Measurements from ENCODE around the gene KCNJ14. TPM values are rescaled to one million over a fixed set of nuclear protein-coding genes. Genes with fewer than 3 reads are reported as not detected.

KCNJ14 gene
- total RNA-seq, 1 donor = 1.7 TPM

DNA sequence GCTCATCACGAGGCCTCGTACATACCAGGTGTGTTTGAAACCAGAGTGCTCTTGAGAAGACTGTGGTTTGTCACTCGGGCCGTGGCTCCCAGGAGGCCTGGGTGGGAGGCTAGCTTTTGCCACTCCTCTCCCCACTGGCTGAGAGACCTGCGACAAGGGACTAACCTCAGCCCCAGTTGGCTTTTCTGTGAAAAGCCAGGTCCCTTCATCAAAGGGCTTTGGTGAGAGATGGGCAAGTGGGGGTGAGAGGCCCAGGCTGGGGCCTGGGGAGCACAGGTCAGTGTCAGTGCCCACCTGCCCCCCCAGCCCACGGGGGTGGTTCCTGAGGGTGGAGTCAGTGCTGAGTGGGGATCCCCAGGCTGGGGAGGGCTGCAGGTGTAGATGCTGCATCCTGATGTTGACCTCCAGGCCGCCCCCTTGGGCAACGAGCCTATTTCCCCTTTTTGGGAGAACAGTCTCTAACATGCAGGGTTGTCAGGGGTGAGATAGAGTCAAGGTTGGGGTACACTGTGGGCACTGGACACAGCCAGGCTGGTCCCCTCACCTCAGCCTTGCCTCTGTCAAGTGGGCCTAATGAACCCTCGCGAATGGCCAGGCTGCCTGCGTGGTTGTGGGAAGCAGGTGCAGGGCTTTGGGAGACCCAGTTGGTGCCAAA lies 661 bp downstream of the KCNJ14 start:
- Histone ChIP-seq H3K9me3 (ENCODE audit: low read depth, low read length) (no peaks in the 10 kb centered on the region), H3K4me3 (ENCODE audit: low read length) (no peak overlapping the region), H3K4me1 (ENCODE audit: insufficient read depth, low read length) (no peaks in the 10 kb centered on the region), H3K27me3 (ENCODE audit: insufficient read depth, low read length) (no peaks in the 10 kb centered on the region)

DNA sequence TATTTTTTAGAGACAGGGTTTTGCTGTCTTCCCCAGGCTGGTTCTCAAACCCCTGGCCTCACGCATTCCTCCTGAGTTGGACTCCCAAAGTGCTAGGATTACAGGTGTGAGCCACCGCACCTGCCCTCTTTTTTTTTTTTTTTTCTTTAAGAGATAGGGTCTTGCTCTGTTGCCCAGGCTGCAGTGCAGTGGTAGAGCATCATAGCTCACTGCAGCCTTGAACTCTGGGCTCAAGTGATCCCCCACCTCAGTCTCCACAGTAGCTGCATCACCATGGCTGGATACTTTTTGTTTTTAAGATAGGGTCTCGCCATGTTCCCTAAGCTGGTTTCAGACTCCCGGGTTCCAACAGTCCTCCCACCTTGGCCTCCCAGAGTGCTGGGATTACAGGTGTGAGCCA lies 1.5 kb downstream of the KCNJ14 start:
- Histone ChIP-seq H3K4me1 (ENCODE audit: insufficient read depth, low read length) (no peaks in the 10 kb centered on the region), H3K4me3 (ENCODE audit: low read length) (no peak overlapping the region), H3K27me3 (ENCODE audit: insufficient read depth, low read length) (no peaks in the 10 kb centered on the region), H3K9me3 (ENCODE audit: low read depth, low read length) (no peaks in the 10 kb centered on the region)

GRCh38 chr19:48458016-48458415 lies 2.6 kb downstream of the KCNJ14 start:
- H3K27me3 ChIP-seq (ENCODE audit: insufficient read depth, low read length) = no peaks in the 10 kb centered on the region
- no peaks in the 10 kb centered on the region for H3K4me1 ChIP-seq (ENCODE audit: insufficient read depth, low read length)
- no peaks in the 10 kb centered on the region for H3K9me3 ChIP-seq (ENCODE audit: low read depth, low read length)
- no peak overlapping the region for H3K4me3 ChIP-seq (ENCODE audit: low read length)

- H3K27me3 ChIP-seq (ENCODE audit: insufficient read depth, low read length) = no peaks in the 10 kb centered on the region
- H3K9me3 ChIP-seq (ENCODE audit: low read depth, low read length) = no peaks in the 10 kb centered on the region
- no peaks in the 10 kb centered on the region for H3K4me1 ChIP-seq (ENCODE audit: insufficient read depth, low read length)
- H3K4me3 ChIP-seq (ENCODE audit: low read length) = no peak overlapping the region
These were observed 6.2 kb downstream of the KCNJ14 start for GRCh38 chr19:48461651-48461981.

DNA sequence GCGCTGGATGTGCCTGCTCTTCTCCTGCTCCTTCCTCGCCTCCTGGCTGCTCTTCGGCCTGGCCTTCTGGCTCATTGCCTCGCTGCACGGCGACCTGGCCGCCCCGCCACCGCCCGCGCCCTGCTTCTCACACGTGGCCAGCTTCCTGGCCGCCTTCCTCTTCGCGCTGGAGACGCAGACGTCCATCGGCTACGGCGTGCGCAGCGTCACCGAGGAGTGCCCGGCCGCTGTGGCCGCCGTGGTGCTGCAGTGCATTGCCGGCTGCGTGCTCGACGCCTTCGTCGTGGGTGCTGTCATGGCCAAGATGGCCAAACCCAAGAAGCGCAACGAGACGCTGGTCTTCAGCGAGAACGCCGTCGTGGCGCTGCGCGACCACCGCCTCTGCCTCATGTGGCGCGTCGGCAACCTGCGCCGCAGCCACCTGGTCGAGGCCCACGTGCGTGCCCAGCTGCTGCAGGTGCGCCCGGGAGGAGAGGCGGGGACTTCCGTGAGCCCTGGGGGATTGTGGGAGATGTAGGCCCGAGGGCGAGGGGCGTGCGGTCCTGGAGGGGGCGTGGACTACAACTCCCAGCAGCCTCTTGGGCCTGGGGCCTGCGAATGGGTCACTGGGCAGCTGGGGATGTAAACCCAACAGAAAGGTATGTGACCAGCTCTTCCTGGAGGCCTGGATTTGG lies 6.7 kb downstream of the KCNJ14 start:
- no peaks in the 10 kb centered on the region for H3K4me1 ChIP-seq (ENCODE audit: insufficient read depth, low read length)

DNA sequence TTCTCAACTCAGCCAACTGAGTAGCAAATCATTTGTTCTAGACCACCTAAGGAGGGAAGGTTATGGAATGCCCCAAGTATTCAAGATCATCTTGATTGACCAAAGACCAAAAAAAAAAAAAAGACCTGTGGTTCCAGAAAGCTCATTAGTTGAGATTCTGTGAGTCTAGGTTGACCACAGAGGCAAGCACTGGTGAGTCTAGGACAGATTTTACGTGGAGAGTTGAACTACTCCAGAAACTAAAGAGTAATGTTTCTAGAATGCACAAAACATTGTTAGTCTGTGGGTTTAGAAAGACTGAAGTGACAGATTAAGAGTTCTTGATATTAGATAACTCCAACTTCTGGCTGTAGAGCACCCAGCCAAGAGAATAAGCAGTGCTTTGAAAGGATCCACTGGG lies 9.8 kb downstream of the KCNJ14 start:
- H3K4me3 ChIP-seq (ENCODE audit: low read length) = no peak overlapping the region
- H3K27me3 ChIP-seq (ENCODE audit: insufficient read depth, low read length) = no peaks in the 10 kb centered on the region
- peaks cover 14% of the 10 kb centered on the region for H3K4me1 ChIP-seq (ENCODE audit: insufficient read depth, low read length)
- H3K9me3 ChIP-seq (ENCODE audit: low read depth, low read length) = no peaks in the 10 kb centered on the region

More for the DNA sequence above, 6.7 kb downstream of the KCNJ14 start:
- Histone ChIP-seq H3K27me3 (ENCODE audit: insufficient read depth, low read length) (no peaks in the 10 kb centered on the region), H3K9me3 (ENCODE audit: low read depth, low read length) (no peaks in the 10 kb centered on the region), H3K4me3 (ENCODE audit: low read length) (no peak overlapping the region)

DNA sequence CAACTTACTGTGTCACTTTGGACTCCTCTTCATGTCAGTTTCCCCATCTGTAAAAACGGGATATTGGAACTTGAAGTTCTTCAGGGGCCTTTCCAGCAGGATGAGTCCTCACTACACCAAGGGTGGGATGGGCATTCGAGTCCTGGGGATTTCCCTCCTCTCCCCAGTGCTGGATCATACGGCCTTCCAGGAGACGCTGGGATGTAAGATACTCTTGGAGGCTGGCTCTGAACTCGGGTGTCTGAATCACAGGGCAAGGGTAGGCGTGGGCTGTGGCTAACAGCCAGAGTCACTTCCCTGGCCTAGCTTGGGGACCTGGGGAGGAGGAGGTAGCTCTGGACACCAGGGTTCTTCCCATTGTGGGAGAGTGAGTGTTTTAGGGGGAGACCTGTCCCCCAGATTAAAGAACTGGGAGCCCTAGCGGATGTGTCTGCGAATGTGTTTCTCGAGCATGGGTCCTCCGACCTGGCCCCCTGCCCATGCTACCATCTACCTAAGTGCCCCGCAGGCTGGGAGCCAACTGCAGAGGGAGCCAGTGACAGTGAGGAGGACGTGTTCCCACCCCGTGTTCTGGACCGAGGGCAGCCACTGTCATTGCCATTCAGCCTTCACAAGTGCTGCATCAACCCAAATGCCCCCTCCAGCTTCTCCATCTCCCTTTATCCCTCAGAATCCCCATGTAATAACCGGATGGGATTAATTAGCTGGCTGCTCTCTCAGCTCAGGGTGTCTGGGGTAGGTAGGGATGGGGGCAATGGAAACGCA lies 11.4 kb downstream of the KCNJ14 start:
- no peak overlapping the region for H3K4me3 ChIP-seq (ENCODE audit: low read length)
- peaks cover 20% of the 10 kb centered on the region for H3K4me1 ChIP-seq (ENCODE audit: insufficient read depth, low read length)
- no peaks in the 10 kb centered on the region for H3K9me3 ChIP-seq (ENCODE audit: low read depth, low read length)
- no peaks in the 10 kb centered on the region for H3K27me3 ChIP-seq (ENCODE audit: insufficient read depth, low read length)

DNA sequence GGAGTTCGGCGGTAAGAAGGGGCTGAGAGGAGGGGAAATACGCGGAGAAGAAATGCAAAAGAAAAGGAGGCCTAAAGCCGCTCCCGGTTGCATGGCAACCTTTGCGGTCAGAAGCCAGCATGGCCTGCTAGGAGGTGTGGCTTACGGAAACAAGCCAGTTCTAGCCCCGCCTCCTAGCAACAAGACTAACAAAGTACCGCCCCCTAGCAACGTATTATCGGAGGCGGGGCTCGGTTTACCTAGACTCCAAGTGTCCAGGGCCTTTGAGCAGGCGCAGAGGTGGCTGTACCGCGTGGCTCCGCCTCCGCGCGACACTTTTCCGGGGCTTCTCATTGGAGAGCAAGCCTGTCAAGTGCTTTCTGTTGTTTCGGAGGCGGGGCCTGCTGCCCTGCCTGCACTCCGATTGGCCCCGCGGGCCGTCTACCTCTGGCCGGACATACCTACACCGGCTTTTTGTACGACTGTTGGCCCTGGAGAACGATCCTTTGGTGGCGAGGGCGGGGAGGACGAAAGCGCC lies 13.5 kb downstream of the KCNJ14 start:
- Histone ChIP-seq H3K4me3 (ENCODE audit: low read length) (peak overlapping the region; percentile 87), H3K4me1 (ENCODE audit: insufficient read depth, low read length) (peaks cover 20% of the 10 kb centered on the region), H3K9me3 (ENCODE audit: low read depth, low read length) (no peaks in the 10 kb centered on the region), H3K27me3 (ENCODE audit: insufficient read depth, low read length) (no peaks in the 10 kb centered on the region)

DNA sequence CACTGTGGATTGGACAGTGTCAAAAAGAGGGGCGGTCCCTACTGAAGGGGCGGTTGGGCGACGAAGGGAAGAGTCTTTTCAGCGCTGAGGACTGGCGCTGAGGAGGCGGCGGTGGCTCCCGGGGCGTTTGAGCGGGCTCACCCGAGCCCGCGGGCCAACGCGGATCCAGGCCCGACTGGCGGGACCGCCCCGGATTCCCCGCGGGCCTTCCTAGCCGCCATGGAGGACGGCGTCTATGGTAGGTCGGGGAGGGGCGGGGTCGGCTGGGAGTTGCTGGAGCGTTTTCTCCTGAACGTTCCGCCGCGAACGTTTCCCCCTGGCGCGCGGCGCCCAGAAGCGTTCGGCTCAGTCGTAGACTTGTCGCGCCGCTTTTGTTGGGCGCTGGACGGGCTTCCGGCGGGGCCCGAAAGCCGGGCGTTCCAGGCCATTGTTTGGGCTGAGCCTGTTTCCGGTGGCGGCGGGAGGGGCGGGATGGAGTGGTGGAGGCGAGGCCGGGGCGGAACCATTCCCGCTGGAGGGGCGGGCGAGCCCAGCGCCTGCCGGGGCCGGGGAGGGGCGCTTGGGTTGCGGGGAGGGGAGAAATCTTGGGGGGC lies 14.0 kb downstream of the KCNJ14 start, which contains the start of gene CYTH2:
Gene CYTH2 (plus strand): TSS at position 81 of the 593 bp plus-strand sequence. CDS start 139 bp downstream, at position 220.
- H3K9me3 ChIP-seq (ENCODE audit: low read depth, low read length) = no peaks in the 10 kb centered on the region
- H3K27me3 ChIP-seq (ENCODE audit: insufficient read depth, low read length) = no peaks in the 10 kb centered on the region
- peaks cover 20% of the 10 kb centered on the region for H3K4me1 ChIP-seq (ENCODE audit: insufficient read depth, low read length)
- peak within 1 kb of the TSS; percentile 87 for H3K4me3 ChIP-seq (ENCODE audit: low read length)

DNA sequence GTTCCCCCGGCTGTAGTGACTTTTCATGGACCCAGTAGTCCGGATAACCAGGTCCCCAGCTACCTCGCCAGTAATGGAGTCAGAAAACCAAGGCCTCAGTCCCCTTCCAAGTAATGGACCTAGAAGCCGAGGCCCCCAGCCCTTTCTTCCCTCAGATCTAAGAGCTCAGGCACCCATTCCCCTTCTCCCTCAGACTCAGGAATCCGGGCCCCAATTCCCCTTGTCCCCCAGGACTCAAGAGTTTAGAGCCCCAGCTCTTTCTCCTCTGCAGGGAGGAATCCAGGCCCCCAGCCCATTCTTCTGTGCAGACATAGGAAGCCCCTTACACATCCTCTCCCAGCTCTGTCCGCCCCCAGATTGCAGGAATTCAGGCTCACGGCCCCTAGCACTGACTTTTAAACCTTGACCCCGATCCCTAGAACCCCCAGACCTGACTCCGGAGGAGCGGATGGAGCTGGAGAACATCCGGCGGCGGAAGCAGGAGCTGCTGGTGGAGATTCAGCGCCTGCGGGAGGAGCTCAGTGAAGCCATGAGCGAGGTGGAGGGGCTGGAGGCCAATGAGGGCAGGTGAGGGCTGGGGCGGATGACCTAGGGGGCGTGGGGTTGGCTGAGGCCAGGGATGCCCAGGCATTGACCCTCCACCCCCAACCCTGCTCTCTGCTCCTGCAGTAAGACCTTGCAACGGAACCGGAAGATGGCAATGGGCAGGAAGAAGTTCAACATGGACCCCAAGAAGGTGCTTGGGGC lies 14.7 kb downstream of the KCNJ14 start:
- peak overlapping the region; percentile 87 for H3K4me3 ChIP-seq (ENCODE audit: low read length)
- H3K27me3 ChIP-seq (ENCODE audit: insufficient read depth, low read length) = no peaks in the 10 kb centered on the region
- no peaks in the 10 kb centered on the region for H3K9me3 ChIP-seq (ENCODE audit: low read depth, low read length)
- peaks cover 20% of the 10 kb centered on the region for H3K4me1 ChIP-seq (ENCODE audit: insufficient read depth, low read length)

- Histone ChIP-seq H3K27me3 (ENCODE audit: insufficient read depth, low read length) (no peaks in the 10 kb centered on the region), H3K4me3 (ENCODE audit: low read length) (no peak overlapping the region), H3K9me3 (ENCODE audit: low read depth, low read length) (no peaks in the 10 kb centered on the region), H3K4me1 (ENCODE audit: insufficient read depth, low read length) (peaks cover 20% of the 10 kb centered on the region)
These were observed 15.5 kb downstream of the KCNJ14 start for GRCh38 chr19:48470856-48471255.

GRCh38 chr19:48471836-48472235 lies 16.5 kb downstream of the KCNJ14 start:
- no peak overlapping the region for H3K4me3 ChIP-seq (ENCODE audit: low read length)
- no peaks in the 10 kb centered on the region for H3K27me3 ChIP-seq (ENCODE audit: insufficient read depth, low read length)
- H3K9me3 ChIP-seq (ENCODE audit: low read depth, low read length) = no peaks in the 10 kb centered on the region
- peaks cover 20% of the 10 kb centered on the region for H3K4me1 ChIP-seq (ENCODE audit: insufficient read depth, low read length)

DNA sequence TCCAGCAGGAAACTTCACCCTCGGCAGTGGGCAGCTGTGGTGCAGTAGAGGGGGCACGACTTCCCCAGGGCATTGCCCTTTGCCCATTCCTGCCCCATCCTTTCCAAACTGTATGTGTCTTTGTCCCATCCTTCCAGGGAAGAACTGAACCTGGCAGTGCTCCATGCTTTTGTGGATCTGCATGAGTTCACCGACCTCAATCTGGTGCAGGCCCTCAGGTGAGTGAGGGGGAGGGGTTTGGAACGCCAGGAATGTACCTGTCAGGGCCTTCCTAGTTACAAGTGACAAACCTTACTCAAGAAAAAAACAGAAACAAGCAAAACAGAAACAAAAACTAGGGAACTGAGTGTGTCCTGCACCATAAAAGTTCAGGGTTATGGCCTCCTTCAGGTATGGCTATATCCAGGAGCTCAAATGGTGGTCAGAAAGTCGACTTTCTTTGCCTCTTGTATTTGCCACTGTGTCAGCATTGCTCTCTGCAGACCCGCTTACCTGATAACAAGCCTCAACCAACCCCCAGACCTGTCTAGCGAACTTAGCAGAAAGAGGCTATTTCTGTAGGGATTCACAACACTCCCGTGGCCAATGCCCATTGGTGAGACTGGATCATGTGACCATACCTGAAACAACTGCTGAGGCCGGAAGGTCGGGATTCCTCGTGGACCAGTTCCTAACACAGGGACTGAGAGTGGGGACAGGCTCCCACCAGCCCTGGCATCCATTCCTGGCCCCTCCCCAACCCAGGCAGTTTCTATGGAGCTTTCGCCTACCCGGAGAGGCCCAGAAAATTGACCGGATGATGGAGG lies 18.0 kb downstream of the KCNJ14 start:
- H3K4me3 ChIP-seq (ENCODE audit: low read length) = no peak overlapping the region
- H3K4me1 ChIP-seq (ENCODE audit: insufficient read depth, low read length) = peaks cover 15% of the 10 kb centered on the region
- no peaks in the 10 kb centered on the region for H3K27me3 ChIP-seq (ENCODE audit: insufficient read depth, low read length)
- H3K9me3 ChIP-seq (ENCODE audit: low read depth, low read length) = no peaks in the 10 kb centered on the region

GRCh38 chr19:48474084-48474592 lies 18.8 kb downstream of the KCNJ14 start:
- Histone ChIP-seq H3K9me3 (ENCODE audit: low read depth, low read length) (no peaks in the 10 kb centered on the region), H3K4me1 (ENCODE audit: insufficient read depth, low read length) (peaks cover 11% of the 10 kb centered on the region), H3K4me3 (ENCODE audit: low read length) (no peak overlapping the region), H3K27me3 (ENCODE audit: insufficient read depth, low read length) (no peaks in the 10 kb centered on the region)
